TTC549 (cell line): ENCODE measurements around the gene MYPOP.
A peak's percentile ranks its signal among the peaks of the same experiment; 100 is the strongest.
"Not testable (repeated sequence)": the region's sequence is repeated elsewhere in the genome, so short reads cannot be mapped to it uniquely, and the experiment has no call there.

ENCODE experiments used
- FAIRE-seq: peaks from 2 replicates; lab custom pipeline; 2012; peaks lifted over from hg19 to GRCh38; lab: Jason Lieb, UNC

MYPOP gene

GRCh38 chr19:45906221-45906620 lies 3.8 kb upstream of the MYPOP start:
- no peak for FAIRE-seq

- no peak for FAIRE-seq
Observed at GRCh38 chr19:45905011-45905410, 2.6 kb upstream of the MYPOP start.

- FAIRE-seq, result peak; percentile 15
Observed at GRCh38 chr19:45902651-45903625, 525 bp upstream of the MYPOP start.

GRCh38 chr19:45901432-45901911 lies 941 bp downstream of the MYPOP start:
- no peak for FAIRE-seq

- FAIRE-seq, result no peak
Observed at GRCh38 chr19:45900738-45901431, 1.5 kb downstream of the MYPOP start.

- FAIRE-seq, result no peak
Observed at GRCh38 chr19:45899919-45900589, 2.4 kb downstream of the MYPOP start.

GRCh38 chr19:45899253-45899652 lies 3.2 kb downstream of the MYPOP start:
- FAIRE-seq, result no peak

- FAIRE-seq, result no peak
Observed at GRCh38 chr19:45897261-45897812, 5.1 kb downstream of the MYPOP start.

- not testable (repeated sequence) for FAIRE-seq
Observed at GRCh38 chr19:45895983-45896599, 6.3 kb downstream of the MYPOP start.

- no peak for FAIRE-seq
Observed at GRCh38 chr19:45895519-45895972, 6.9 kb downstream of the MYPOP start.

- FAIRE-seq, result no peak
Observed at GRCh38 chr19:45890877-45891276, 11.5 kb downstream of the MYPOP start.

- FAIRE-seq, result no peak
Observed at GRCh38 chr19:45889210-45889885, 13.1 kb downstream of the MYPOP start.

GRCh38 chr19:45887200-45887710 lies 15.2 kb downstream of the MYPOP start:
- no peak for FAIRE-seq

GRCh38 chr19:45886427-45887199 lies 15.8 kb downstream of the MYPOP start:
- FAIRE-seq, result no peak

- FAIRE-seq, result no peak
Observed at GRCh38 chr19:45885556-45886426, 16.6 kb downstream of the MYPOP start, which contains the start of gene IRF2BP1. TSS of gene IRF2BP1 (minus strand) at chr19:45886141. CDS start at chr19:45885774, 367 bp downstream.

GRCh38 chr19:45884682-45885555 lies 17.5 kb downstream of the MYPOP start:
- no peak for FAIRE-seq

- FAIRE-seq, result no peak
Observed at GRCh38 chr19:45883881-45884681, 18.3 kb downstream of the MYPOP start.
